ENCODE results near the gene RBBP9. TPM values are rescaled to one million over a fixed set of nuclear protein-coding genes. Genes with fewer than 3 reads are reported as not detected.

RBBP9 gene
- total RNA-seq, 8 experiments from 2014 or later, result 12.1 to 22.0 (median 14.5) TPM

Other genes starting within 250 kb of the RBBP9 start
- 10 to 100 TPM; 13.8 to 25.5 (median 18.6) TPM for gene ZNF133, start 208.7 kb downstream of the RBBP9 start, total RNA-seq
- gene DZANK1, start 30.2 kb downstream of the RBBP9 start, total RNA-seq, result 1 to 10 TPM; 1.0 to 7.2 (median 4.4) TPM
- 10 to 100 TPM; 12.0 to 21.5 (median 15.6) TPM for gene POLR3F, start 29.8 kb downstream of the RBBP9 start, total RNA-seq
- 10 to 100 TPM; 45.8 to 65.1 (median 54.4) TPM for gene SEC23B, start 10.7 kb upstream of the RBBP9 start, total RNA-seq
- gene SMIM26, start 70.2 kb upstream of the RBBP9 start, total RNA-seq, result 100 to 1,000 TPM in 5 of 8 experiments, 10 to 100 TPM in 3; 85.4 to 177 (median 118) TPM
- gene DTD1, start 90.8 kb upstream of the RBBP9 start, total RNA-seq, result 100 to 1,000 TPM in 5 of 8 experiments, 10 to 100 TPM in 3; 44.4 to 163 (median 110) TPM

Measured in motor neuron (in vitro differentiated cells).